ENCODE measurements around the gene KLK3.

KLK3 gene

DNA sequence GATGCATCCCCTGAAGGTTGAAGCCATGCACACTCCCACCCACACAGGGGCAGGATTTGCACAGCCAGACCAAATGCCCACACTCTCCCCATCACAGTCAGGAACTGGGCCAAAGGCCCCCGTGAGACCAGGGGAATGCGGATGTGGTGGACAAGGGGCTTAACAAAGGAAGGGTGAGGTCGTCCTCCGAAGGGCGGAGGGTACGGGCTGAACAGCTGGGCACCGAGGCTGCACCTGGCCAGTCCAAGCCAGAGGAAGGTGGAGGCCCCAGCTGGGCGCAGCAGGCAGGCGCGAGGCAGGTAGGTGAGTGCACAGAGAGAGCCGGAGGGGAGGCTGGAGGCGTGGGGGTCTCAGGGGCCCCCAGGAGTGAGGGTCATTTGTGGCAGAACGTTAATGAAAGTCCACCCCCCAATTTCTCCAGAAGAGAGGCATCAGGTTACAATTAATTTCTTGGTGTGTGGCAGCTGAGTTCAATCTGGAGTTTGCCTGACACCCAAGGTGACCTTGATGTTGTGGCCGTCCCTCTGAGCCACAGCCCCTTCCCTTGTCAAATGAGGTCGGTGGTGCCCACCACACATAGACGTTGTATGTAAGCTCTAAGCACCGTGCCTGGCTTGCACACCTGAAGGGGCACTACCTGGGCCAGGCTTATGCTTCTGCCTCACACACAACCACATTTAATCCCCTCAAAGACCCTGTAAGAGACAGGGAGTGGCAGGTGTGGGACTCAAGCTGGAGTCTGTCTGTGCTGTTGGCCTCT lies 24.3 kb upstream of the KLK3 start:
- no peak for DNase-seq (ENCODE audit: low read depth in 2 of 3, low spot score in 1 of 3)

DNA sequence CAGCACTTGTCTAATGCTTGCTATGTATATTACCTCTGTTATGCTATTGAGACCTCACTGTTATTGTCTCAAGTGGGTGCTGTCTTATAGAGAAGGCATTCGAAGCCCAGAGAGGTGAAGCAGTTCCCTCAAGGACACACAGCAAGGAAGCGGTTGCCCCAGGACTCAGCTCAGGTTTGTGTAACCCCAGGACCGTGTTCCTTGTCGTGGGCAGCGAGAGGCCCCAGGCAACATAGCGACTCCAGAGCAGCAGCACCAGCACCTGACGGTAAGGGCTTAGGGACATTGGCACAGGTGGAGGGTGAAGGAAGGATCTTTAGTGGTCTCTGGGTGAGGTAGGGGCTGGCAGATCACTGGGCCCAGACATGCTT lies 23.7 kb upstream of the KLK3 start:
- no peak for DNase-seq (ENCODE audit: low read depth in 2 of 3, low spot score in 1 of 3)

DNA sequence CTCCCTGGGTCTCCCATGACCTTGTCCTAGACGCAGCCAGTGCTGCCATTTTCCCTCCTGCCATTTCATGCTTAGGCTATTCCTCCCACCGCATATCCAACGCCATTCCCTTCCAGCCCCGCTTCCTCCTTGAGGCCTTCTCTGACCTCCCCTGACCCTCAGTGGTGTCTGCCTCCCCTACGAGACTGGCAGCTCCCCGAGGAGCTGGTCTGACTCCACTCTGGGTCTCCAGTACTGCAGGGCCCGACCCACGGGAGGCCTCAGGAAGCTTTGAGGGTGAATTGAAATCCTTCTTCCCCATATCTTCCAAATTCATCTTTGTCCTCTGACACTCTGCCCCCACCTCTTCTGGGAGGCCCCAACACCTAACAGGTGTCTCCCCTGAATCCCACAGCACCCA lies 22.0 kb upstream of the KLK3 start:
- no peak for DNase-seq (ENCODE audit: low read depth in 2 of 3, low spot score in 1 of 3)

DNA sequence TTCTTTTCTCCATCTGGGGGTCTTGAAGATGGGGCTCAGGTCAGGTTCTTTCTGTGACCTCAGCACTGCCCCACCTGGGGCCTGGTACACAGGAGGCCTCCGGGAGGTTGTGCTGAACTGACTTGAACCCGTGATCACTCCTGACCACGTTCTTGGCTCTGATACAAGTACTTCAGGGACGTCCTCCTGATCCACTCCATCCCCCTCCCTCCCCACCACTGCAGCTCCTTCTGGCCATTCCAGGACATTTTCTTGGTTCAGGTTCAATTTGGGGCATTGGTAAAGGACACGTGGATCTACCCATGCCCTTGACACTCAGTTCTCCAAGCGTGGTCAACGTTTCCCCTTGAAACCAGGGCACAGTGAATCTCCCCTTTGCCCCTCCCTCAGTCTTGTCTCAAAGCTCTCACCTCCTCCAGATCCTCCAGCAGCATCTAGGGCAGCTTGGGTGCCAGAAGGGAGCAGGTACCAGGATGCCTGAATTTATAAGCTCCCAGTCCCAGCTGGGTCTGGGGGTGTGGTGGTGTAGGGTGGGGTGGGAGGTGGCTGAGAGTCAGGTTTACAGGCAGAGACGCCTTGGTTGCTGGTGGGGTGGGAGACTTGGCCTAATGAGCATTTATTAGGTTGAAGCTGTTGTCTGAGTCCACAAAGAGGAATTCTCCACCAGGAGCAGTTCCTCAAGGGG lies 21.5 kb upstream of the KLK3 start, which contains the start of gene KLK15:
KLK15 (minus strand) TSS at position 458 of the 685 bp plus-strand sequence. CDS start 2,082 bp downstream, outside the sequence.
- DNase-seq (ENCODE audit: low read depth in 2 of 3, low spot score in 1 of 3) = no peak

DNA sequence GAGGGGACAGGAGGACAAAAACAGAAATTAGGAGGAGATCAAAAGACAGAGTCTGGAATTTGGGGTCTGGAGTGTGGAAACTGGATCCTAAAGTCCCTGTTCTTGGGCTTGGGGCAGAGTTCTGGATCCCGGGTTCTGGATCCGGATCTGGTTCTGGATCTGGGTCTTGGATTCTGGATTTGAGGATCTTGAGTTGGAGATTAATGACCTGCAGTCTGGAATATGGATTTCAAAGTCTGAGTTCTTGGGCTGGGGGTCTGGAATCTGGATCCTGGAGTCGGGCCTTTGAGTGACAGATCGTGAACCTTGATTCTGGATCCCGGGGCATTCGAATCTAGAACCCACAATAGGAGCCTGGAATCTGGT lies 20.9 kb upstream of the KLK3 start:
- no peak for DNase-seq (ENCODE audit: low read depth in 2 of 3, low spot score in 1 of 3)

DNA sequence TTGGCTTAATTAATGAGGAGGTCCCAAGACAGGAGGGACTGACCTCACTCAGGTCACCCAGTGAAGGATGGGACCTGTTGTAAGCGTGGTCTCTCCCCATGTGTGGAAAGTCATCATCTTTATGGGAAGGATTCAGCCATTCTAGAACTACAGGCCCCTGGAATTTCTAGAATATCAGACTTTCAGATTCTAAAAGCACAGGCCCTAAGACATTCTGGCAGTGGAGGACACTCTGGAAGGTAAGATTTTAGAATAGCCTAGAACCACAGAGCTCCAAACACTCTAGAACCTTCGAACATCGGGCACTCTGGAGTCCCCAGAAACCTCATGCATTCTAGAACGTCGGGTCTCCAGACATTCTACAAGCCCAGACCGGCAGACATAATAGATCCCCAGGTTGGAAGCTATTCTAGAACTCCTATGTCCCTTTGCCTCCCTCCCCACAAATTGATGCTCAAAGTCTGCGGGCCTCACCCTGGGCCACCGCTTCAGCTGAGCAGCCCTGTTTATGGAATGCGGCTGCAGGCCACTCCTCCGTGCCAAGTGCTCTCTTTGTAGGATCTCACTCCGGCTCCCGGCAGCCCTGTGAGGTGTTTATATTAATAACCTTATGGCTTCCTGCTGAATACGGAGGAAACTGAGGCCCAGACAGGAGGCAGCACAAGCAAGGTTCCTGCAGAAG lies 19.5 kb upstream of the KLK3 start:
- no peak for DNase-seq (ENCODE audit: low read depth in 2 of 3, low spot score in 1 of 3)

DNA sequence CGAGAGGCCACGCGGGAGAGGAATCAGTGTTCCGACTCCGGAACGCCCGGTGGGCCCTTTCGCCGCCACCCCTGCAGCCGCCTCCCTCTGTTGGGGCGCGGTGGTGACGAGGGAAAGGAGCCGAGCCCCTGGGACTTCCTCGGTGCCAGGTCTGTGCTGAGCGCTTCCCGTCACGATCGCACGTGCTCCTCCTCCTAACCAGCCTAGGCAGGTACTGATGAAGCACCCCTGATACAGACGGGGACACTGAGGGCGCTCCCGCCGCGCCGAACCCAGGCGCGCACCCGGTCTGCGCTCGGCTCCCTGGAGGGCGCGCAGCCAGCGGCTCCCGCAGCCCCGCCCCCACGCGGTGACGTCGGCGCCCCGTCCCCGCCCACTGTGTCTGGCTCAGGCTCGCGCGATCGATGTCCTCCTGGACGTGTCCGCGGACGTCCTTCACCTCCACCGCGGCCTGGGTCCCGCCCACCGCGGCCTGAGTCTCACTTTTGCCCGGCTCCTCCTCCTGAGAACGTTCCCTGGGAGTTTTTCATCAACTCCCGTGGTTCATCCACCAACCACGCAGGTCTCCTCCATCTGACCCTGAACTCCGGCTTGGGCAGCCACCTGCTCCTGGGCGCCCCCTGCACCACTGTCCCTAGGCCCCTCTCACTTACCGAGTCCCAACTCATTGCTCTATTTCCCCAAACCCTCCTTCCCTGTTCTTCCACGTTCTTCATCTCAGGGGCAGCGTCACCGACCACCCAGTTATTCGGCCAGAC lies 18.8 kb upstream of the KLK3 start:
- peak; percentile 50 to 72 (median 65) for DNase-seq (ENCODE audit: low read depth in 2 of 3, low spot score in 1 of 3)

DNA sequence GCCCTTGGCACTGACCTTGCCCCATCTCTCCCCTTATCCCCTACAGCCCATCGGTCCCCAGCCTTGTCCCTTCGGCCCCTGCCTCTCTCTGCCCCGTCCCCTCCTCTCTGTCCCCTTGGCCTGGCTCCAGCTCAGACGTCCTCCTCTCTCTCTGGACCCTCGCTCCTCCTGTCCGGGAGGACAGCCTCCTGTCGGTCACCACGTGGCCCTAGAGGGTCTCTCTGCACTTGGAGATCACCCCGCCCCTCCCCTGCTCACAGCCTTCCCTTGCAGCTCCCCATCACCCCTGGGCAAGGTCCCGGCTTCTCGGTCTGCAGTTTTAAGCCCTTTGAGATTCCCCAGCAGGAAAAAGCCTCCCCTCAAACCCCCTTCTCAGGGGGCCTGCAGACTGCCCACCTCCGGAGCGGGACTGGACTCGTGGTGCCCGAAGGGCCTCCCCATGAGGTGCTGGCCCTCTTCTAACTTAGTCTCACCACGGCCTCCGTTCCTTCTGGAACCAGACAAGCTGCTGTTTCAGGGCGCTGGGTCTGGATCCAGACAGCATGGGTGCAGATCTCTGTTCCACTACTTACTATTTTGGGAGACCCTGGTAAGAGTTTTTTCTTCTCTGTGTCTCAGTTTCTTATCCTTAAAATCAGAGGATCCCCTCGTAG lies 18.0 kb upstream of the KLK3 start:
- DNase-seq (ENCODE audit: low read depth in 2 of 3, low spot score in 1 of 3) = no peak

DNA sequence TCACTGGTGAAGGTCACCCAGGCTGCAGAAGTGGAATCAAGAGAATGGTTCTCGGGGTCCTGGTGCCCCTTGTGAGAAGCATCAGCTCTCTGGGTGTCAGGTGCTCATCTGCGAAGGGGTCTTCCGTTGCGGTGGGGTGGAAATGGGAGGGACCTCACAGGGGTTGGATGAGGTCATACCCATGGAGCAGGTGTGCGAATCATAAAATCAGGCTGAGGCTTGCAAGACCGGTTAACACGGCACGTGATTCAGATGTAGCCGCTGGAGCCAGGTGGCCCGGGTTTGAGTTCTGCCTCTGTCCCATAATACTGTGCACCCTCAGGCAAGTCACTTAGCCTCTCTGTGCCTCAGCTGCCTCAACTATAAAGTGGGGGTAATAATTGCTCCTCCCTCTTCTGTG lies 17.4 kb upstream of the KLK3 start:
- DNase-seq (ENCODE audit: low read depth in 2 of 3, low spot score in 1 of 3) = no peak

DNA sequence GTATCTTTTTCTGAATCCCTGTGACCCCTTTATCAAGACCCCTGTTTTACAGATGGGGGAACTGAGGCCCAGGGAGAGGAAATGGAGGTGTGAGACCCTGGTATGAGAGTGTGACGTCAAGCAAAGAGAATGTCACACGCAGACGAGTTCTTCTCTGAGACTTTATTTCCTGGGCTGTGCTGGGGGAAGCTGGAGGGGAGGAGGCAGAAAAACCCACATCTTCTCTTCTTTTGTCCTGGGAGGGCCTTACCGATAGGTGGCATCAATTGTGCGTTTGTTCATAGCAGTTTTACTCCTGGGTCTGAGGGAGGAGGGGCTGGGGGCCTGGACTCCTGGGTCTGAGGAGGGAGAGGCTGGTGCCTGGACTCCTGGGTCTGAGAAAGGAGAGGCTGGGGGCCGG lies 16.5 kb upstream of the KLK3 start:
- no peak for DNase-seq (ENCODE audit: low read depth in 2 of 3, low spot score in 1 of 3)

DNA sequence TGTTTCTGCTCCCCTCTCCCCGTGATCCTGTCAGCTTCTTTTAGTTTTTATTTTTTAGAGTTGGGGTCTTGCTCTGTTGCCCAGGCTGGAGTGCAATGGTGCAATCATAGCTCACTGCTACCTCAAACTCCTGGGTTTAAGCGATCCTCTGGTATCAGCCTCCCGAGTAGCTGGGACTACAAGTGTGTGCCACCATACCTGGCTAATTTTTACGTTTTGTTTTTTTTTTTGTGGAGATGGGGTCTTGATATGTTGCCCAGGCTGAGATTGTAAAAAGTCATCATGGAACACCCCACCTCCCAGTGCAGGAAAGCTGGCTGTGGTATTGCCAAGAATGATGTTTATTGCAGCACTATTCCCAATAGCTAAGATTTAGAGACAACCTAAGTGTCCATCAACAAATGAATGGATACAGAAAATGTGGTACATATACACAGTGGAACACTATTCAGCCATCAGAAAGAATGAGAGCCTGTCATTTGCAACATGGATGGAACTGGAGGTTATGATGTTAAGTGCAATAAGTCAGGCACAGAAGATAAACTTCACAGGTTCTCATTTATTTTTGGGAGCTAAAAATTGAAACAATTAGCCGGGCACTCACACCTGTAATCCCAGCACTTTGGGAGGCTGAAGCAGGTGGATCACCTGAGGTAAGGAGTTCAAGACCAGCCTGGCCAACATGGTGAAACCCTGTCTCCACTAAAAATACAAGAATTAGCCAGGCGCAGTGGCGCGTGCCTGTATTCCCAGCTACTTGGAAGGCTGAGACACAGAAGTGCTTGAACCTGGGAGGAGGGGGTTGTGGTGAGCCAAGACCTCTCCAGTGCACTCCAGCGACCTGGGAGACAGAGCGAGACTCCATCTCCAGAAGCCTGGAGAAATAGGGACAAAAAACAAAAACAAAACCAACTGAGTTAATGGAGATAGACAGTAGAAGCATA lies 14.7 kb upstream of the KLK3 start:
- no peak for DNase-seq (ENCODE audit: low read depth in 2 of 3, low spot score in 1 of 3)

DNA sequence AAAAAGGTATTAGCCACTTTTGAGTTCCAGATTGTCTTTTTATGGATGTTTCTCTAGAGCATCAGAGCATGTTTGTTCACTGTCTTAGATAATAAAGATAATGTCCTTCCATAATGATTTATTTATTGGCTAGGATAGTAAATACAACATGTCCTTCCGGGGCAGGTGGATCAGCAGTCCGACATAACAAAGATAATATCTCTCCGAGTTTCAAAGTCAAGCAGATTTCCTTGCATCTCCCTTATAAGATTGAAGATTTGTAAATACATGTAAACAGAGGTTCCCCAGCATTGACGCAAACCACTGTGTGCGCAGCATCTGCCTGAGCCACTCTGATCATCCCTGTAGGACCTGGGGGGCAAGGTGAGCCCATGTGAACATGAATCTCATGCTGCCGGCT lies 12.6 kb upstream of the KLK3 start:
- no peak for DNase-seq (ENCODE audit: low read depth in 2 of 3, low spot score in 1 of 3)

DNA sequence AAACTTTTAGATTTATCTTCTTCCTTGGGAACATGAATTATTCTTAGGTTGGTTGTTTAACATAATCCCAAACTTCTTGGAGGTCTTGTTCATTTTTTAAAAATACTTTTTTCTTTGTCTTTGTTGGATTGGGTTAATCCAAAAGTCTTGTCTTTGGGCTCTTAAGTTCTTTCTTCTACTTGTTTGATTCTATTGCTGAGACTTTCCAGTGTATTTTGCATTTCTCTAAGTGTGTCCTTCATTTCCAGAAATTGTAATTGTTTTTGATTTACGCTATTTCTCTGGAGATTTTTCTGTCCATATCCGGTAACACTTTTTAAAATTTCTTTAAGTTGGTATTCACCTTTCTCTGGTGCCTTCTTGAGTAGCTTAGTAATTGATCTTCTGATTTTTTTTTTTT lies 11.5 kb upstream of the KLK3 start:
- DNase-seq (ENCODE audit: low read depth in 2 of 3, low spot score in 1 of 3) = no peak

DNA sequence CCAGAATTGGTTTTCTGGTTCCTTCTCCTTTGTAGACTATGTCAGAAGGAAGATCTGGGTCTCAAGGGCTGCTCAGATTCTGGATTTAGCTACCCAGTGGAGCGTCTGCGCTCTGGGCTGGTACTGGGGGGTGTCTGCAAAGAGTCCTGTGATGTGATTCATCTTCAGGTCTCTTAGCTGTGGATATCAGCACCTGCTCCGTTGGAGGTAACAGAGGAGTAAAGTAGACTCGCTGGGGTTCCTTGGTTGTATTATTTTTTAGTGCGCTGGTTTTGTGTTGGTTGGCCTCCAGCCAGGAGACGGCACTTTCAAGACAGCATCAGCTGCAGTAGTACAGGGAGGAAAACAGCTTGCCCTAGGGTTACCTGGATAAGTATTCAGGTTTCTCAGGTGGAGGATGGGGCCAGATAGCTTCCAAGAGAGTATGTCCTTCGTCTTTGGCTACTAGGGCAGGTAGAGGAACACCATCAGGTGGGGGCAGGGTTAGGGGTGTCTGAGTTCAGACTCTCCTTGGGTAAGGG lies 11.0 kb upstream of the KLK3 start:
- DNase-seq (ENCODE audit: low read depth in 2 of 3, low spot score in 1 of 3) = no peak

DNA sequence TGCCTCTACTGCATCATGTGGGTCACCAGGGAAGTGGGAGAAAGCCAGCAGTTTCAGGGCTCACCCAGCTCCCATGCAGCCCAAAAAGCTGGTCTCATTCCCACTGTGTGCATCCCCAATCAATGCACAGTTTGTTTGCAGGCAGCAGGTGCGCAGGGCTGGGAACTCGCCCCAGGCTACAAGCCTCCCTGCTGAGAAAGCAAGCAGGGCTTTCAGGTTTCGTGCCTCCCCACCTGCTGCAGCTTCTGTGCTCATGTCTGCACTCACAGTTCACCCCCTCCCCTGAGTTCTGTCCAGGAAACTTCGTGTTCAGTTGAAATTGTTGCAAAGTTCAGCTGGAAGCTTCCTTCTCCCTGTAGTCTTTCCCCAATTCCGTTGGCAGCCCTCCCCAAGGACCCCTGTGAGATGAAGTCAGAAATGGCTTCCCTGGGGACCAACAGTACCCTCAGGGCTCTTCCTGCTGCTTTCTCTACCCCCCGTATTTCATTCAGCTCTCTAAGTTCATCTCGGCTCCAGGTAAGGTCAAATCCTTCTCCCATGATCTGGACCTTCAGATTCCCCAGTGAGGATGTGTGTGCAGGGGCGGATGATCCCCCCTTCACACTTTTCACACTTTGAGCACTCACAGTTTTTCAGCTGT lies 10.3 kb upstream of the KLK3 start:
- DNase-seq (ENCODE audit: low read depth in 2 of 3, low spot score in 1 of 3) = no peak

DNA sequence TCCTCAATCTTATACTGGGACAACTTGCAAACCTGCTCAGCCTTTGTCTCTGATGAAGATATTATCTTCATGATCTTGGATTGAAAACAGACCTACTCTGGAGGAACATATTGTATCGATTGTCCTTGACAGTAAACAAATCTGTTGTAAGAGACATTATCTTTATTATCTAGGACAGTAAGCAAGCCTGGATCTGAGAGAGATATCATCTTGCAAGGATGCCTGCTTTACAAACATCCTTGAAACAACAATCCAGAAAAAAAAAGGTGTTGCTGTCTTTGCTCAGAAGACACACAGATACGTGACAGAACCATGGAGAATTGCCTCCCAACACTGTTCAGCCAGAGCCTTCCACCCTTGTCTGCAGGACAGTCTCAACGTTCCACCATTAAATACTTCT lies 4.0 kb upstream of the KLK3 start:
- no peak for DNase-seq (ENCODE audit: low read depth in 2 of 3, low spot score in 1 of 3)

DNA sequence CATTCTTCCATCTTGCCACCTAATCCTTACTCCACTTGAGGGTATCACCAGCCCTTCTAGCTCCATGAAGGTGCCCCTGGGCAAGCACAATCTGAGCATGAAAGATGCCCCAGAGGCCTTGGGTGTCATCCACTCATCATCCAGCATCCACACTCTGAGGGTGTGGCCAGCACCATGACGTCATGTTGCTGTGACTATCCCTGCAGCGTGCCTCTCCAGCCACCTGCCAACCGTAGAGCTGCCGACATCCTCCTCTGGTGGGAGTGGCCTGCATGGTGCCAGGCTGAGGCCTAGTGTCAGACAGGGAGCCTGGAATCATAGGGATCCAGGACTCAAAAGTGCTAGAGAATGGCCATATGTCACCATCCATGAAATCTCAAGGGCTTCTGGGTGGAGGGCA lies 3.1 kb upstream of the KLK3 start:
- DNase-seq (ENCODE audit: low read depth in 2 of 3, low spot score in 1 of 3) = no peak

DNA sequence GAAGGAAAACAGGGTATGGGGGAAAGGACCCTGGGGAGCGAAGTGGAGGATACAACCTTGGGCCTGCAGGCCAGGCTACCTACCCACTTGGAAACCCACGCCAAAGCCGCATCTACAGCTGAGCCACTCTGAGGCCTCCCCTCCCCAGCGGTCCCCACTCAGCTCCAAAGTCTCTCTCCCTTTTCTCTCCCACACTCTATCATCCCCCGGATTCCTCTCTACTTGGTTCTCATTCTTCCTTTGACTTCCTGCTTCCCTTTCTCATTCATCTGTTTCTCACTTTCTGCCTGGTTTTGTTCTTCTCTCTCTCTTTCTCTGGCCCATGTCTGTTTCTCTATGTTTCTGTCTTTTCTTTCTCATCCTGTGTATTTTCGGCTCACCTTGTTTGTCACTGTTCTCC lies 2.7 kb downstream of the KLK3 start:
- no peak for DNase-seq (ENCODE audit: low read depth in 2 of 3, low spot score in 1 of 3)

DNA sequence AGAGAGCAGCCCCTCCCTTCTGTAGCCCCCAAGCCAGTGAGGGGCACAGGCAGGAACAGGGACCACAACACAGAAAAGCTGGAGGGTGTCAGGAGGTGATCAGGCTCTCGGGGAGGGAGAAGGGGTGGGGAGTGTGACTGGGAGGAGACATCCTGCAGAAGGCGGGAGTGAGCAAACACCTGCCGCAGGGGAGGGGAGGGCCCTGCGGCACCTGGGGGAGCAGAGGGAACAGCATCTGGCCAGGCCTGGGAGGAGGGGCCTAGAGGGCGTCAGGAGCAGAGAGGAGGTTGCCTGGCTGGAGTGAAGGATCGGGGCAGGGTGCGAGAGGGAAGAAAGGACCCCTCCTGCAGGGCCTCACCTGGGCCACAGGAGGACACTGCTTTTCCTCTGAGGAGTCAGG lies 4.2 kb downstream of the KLK3 start:
- DNase-seq (ENCODE audit: low read depth in 2 of 3, low spot score in 1 of 3) = no peak

Measured in stimulated activated CD4-positive, alpha-beta T cell treated with anti-CD3 and anti-CD28 coated beads, Interleukin-12 subunit alpha, Interleukin-12 subunit beta, amount 100 ng/mL, for 48 hours (primary cell).